Stimulated activated CD8-positive, alpha-beta memory T cell treated with anti-CD3 and anti-CD28 coated beads, Interleukin-12 subunit alpha, Interleukin-12 subunit beta, amount 100 ng/mL, for 24 hours (primary cell): ENCODE results near the gene PPP3R1.

Experiments used
- DNase-seq: peaks from one replicate; pipeline ENCODE4 v3.0.0-alpha.2; 2020; ENCODE audit errors: extremely low read depth

Gene PPP3R1

GRCh38 chr2:68151037-68151436, 101.3 kb downstream of the PPP3R1 start:
- no peak for DNase-seq

- no peak for DNase-seq
These were observed 110.5 kb downstream of the PPP3R1 start for GRCh38 chr2:68141875-68142274.

- no peak for DNase-seq
These were observed 116.6 kb downstream of the PPP3R1 start for GRCh38 chr2:68135448-68136320.

DNA sequence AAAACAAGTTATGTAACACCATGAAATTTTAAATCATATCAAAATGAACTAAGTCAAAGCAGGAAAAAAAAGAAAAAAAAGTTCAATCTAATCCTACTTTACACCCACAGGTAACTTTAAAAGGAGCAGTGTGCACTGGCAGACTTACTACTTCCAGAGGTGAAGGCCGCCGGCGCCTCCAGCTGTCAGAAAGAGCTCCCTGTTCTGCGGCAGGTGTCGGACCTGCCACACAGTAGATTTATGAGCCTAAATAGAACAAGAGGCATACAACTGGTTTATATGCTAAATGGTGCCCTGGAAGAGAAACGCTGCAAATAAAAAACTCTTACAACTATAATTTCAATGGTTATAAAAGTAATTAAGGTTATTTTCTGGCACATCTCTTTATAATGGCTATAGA, 117.8 kb downstream of the PPP3R1 start:
- DNase-seq: no peak

- DNase-seq: no peak
These were observed 118.2 kb downstream of the PPP3R1 start for GRCh38 chr2:68134120-68134519.
